ENCODE data around the gene MEGF6. TPM values are rescaled to one million over a fixed set of nuclear protein-coding genes. Genes with fewer than 3 reads are reported as not detected.
A peak's percentile ranks its signal among the peaks of the same experiment; 100 is the strongest.

MEGF6 gene
- total RNA-seq, 3 donors from 2014 or later: 19.3 to 32.1 (median 24.2) TPM

DNA sequence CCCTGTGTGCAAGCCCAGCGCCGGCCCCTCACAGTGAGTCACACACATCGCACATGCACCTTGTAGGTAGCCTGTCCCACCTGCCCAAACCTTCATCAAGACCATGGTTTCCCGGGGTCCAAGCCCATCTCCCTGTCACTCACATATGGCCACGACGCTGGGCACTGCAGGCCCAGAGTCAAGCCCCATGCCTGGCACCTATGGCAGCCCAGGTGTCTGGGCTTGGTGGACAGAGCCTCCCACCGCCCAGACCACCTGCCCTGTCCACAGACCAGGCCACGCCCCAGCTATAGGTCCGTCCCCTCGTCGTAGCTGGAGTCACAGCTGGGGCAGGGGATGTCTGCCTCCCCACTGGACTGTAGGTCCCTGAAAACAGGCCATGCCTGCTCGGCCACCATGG, 48.2 kb downstream of the MEGF6 start:
- H3K4me1 ChIP-seq: no peaks in the 10 kb centered on the region
- H3K4me3 ChIP-seq: no peak overlapping the region
- DNase-seq (ENCODE audit: low spot score in 2 of 2): no peak
- H3K36me3 ChIP-seq: no peaks in the 10 kb centered on the region
- H3K27me3 ChIP-seq: peaks cover 0 to 14% of the 10 kb centered on the region in 2 donors
- H3K27ac ChIP-seq: no peak overlapping the region
- TF ChIP-seq, protein P1, sequence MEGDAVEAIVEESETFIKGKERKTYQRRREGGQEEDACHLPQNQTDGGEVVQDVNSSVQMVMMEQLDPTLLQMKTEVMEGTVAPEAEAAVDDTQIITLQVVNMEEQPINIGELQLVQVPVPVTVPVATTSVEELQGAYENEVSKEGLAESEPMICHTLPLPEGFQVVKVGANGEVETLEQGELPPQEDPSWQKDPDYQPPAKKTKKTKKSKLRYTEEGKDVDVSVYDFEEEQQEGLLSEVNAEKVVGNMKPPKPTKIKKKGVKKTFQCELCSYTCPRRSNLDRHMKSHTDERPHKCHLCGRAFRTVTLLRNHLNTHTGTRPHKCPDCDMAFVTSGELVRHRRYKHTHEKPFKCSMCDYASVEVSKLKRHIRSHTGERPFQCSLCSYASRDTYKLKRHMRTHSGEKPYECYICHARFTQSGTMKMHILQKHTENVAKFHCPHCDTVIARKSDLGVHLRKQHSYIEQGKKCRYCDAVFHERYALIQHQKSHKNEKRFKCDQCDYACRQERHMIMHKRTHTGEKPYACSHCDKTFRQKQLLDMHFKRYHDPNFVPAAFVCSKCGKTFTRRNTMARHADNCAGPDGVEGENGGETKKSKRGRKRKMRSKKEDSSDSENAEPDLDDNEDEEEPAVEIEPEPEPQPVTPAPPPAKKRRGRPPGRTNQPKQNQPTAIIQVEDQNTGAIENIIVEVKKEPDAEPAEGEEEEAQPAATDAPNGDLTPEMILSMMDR (IDR thresholded peaks at IDR 0.05): no peak
- no peak for TF ChIP-seq POLR2AphosphoS5 (IDR thresholded peaks at IDR 0.05)
- no peak for TF ChIP-seq POLR2A (IDR thresholded peaks at IDR 0.05)
- no peaks in the 10 kb centered on the region for H3K9me3 ChIP-seq
- intact Hi-C loops (cut with DNase I; ENCODE audit: low total_unique reads): no loop called here

DNA sequence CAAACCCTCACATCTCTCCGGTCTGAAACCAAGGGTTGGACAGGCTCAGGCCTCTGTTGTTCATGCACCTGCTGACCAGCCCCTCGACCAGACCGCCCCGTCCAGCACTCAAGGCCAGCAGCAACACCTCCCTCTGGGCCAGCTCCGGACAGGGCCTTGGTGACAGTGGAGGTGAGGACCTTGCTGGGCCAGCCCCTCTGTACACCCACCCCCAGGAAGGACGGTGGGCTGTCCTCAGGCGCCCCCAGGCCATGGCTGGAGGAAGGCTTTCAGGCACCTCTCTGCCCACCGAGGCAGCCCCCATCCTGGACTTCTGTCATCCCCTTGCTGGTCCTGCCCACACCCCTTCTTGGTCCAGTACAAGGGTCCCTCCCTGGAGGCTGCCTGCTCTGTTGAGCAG, 48.6 kb downstream of the MEGF6 start:
- Histone ChIP-seq H3K4me3 (no peak overlapping the region), H3K27me3 (peaks cover 0 to 14% of the 10 kb centered on the region in 2 donors), H3K9me3 (no peaks in the 10 kb centered on the region), H3K27ac (no peak overlapping the region), H3K36me3 (no peaks in the 10 kb centered on the region), H3K4me1 (no peaks in the 10 kb centered on the region)
- intact Hi-C loops (cut with DNase I; ENCODE audit: low total_unique reads): no loop called here
- no peak for DNase-seq (ENCODE audit: low spot score in 2 of 2)
- TF ChIP-seq POLR2AphosphoS5 (IDR thresholded peaks at IDR 0.05) (no peak), POLR2A (IDR thresholded peaks at IDR 0.05) (no peak)
- TF ChIP-seq, protein P1 (IDR thresholded peaks at IDR 0.05): no peak

DNA sequence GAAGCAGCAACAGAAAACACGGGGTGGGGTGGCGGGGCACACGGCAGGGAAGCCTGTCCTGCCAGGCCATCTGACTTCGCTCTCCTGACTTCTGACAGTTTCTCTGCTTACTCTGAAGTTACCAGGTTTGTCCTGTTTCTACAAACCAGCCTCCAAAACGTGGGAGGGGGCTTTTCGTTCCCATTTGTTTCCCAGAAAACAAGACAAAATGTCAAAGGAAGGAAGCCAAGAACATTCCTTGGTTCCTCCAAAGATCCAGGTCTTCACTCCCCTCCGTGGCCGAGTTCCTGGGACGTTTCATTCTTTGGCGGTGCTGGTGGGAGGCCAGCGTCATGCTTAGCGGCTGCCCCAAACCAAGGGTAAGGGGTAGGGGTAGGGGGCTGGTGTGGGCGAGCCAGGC, 49.6 kb downstream of the MEGF6 start:
- intact Hi-C loops (cut with DNase I; ENCODE audit: low total_unique reads): no loop called here
- H3K27ac ChIP-seq: peak overlapping the region; percentile 35 to 38
- no peaks in the 10 kb centered on the region for H3K4me1 ChIP-seq
- no peaks in the 10 kb centered on the region for H3K9me3 ChIP-seq
- DNase-seq (ENCODE audit: low spot score in 2 of 2): no peak
- no peaks in the 10 kb centered on the region for H3K36me3 ChIP-seq
- H3K27me3 ChIP-seq: peaks cover 0 to 14% of the 10 kb centered on the region in 2 donors
- H3K4me3 ChIP-seq: no peak overlapping the region
- TF ChIP-seq POLR2A (IDR thresholded peaks at IDR 0.05): no peak
- peak in 1 of 3 donors; percentile 38 for TF ChIP-seq POLR2AphosphoS5 (IDR thresholded peaks at IDR 0.05)

DNA sequence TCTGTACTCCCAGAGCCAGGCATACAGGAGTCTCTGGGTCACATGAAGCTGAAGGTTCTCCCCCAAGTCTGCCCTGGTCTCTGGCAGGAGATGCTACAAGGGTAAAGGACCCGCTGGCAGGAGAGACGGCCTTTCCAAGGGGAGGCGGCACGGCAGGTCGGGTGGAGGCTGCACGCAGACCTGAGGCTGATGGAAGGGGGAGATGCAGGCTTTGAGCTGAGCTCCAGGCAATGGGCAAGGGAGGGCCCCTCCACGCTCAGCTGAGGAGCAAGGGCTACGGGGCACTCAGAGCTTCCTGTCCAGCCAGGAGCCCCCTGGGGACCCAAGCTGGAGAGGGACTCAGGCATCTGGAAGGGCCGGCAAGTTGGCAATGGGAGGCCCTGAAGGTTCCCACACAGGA, 50.3 kb downstream of the MEGF6 start:
- H3K27ac ChIP-seq: peak overlapping the region; percentile 35 to 38

DNA sequence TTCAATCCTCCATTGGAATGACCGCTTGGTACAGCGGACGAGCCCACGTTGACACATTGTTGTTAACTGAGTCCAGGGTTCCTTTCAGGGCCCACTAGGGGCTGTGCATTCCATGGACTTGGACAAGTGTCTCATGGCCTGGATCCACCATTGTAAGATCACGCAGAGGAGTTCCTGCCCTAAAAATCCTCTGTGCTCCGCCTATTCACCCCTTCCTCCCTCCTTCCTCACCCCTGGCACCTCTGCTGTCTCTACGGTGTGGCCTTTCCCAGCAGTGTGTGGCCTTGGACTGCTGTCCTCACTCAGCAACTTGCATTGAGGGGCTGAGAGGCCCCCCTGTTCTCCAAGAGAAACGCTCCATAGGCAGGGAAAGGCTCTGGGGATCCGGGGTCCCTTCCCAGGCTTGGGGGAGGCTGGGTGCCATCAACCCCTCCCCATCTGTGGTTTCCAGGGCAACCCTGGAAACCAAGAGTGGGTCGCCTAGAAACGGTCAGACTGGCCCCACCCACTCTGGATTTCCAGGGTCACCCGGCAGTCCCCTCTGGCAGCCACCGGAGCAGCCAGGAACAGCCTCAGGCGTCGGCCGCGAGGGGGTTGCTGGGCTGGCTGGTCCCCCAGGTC, 50.9 kb downstream of the MEGF6 start:
- TF ChIP-seq, protein P1 (IDR thresholded peaks at IDR 0.05): no peak
- intact Hi-C loops (cut with DNase I; ENCODE audit: low total_unique reads): no loop called here

More for the DNA sequence above, 50.3 kb downstream of the MEGF6 start:
- TF ChIP-seq POLR2A (IDR thresholded peaks at IDR 0.05): no peak
- TF ChIP-seq POLR2AphosphoS5 (IDR thresholded peaks at IDR 0.05): no peak
- TF ChIP-seq, protein P1 (IDR thresholded peaks at IDR 0.05): no peak
- no peaks in the 10 kb centered on the region for H3K9me3 ChIP-seq
- H3K4me3 ChIP-seq: no peak overlapping the region
- intact Hi-C loops (cut with DNase I; ENCODE audit: low total_unique reads): no loop called here
- H3K27me3 ChIP-seq: peaks cover 0 to 14% of the 10 kb centered on the region in 2 donors
- DNase-seq (ENCODE audit: low spot score in 2 of 2): no peak
- no peaks in the 10 kb centered on the region for H3K4me1 ChIP-seq
- H3K36me3 ChIP-seq: no peaks in the 10 kb centered on the region

More for the DNA sequence above, 50.9 kb downstream of the MEGF6 start:
- no peak for DNase-seq (ENCODE audit: low spot score in 2 of 2)
- no peaks in the 10 kb centered on the region for H3K9me3 ChIP-seq
- H3K27me3 ChIP-seq: peaks cover 0 to 11% of the 10 kb centered on the region in 2 donors
- no peaks in the 10 kb centered on the region for H3K4me1 ChIP-seq
- H3K4me3 ChIP-seq: no peak overlapping the region
- no peak overlapping the region for H3K27ac ChIP-seq
- H3K36me3 ChIP-seq: no peaks in the 10 kb centered on the region
